ENCODE results near the gene COA8. TPM values are rescaled to one million over a fixed set of nuclear protein-coding genes. Genes with fewer than 3 reads are reported as not detected.

The COA8 gene
- total and polyA plus RNA-seq, 2 of the 13 experiments (the other 11 are each of a cell fraction or from before 2014, with no cell fraction given): 10.9 to 25.1 TPM

DNA sequence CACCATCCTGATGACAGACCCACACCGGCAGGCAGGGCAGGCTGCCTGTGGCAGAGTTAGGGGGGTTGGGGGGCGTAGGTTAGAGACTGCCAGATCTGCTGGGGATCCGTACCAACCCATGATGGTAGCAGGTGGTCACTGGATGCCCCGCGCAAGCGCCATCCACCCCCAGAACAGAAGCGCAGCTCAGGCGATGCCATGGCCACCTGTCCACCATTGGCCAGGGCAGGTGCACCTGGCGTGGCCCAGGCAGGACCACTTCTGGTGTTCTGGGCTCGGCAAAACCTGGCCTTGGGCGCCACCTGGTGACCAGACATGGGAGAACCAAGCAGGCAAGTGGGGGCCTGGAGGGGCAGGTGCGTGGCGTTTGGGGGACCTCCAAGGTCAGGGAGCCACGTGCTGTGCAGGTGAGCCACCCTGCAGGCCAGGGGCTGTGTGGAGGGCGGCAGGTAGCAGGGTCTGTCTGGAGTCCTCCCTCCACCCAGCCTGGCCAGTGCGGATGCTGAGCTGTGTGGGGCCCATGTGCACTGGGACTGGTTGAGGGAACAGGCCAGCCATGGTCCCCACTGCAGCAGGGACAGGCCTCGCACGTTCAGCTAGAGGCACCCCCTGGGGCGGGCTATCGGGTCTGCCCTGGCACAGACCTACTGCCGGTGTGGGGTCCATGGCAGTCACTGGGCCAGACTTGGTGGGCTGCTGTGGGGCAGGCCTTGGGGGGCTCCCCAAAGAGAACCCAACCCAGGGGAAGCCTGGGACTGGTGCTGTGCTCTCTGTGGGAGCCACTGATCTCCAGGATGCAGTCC is 15.9 kb upstream of the COA8 start (continued):
- peak; percentile 44; the same call in 1 of the 2 replicates for TF ChIP-seq HOXA3 (CRISPR knock-in tag; IDR thresholded peaks at IDR 0.05)
- peak; percentile 32; the same call in 1 of the 2 replicates for TF ChIP-seq ZNF574 (CRISPR knock-in tag; IDR thresholded peaks at IDR 0.05)
- no peak for TF ChIP-seq ZNF770 (CRISPR knock-in tag; IDR thresholded peaks at IDR 0.05)
- TF ChIP-seq, protein P1, sequence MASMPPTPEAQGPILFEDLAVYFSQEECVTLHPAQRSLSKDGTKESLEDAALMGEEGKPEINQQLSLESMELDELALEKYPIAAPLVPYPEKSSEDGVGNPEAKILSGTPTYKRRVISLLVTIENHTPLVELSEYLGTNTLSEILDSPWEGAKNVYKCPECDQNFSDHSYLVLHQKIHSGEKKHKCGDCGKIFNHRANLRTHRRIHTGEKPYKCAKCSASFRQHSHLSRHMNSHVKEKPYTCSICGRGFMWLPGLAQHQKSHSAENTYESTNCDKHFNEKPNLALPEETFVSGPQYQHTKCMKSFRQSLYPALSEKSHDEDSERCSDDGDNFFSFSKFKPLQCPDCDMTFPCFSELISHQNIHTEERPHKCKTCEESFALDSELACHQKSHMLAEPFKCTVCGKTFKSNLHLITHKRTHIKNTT (CRISPR knock-in tag; IDR thresholded peaks at IDR 0.05): no peak
- TF ChIP-seq ZNF784 (CRISPR knock-in tag; IDR thresholded peaks at IDR 0.05; ENCODE audit: borderline replicate concordance): no peak
- TF ChIP-seq SSRP1 (CRISPR knock-in tag; IDR thresholded peaks at IDR 0.05): no peak
- no peak for TF ChIP-seq ZNF7 (CRISPR knock-in tag; IDR thresholded peaks at IDR 0.05)
- peak; percentile 72 for TF ChIP-seq MYC (CRISPR knock-in tag; IDR thresholded peaks at IDR 0.05; ENCODE audit: borderline replicate concordance)
- TF ChIP-seq, protein P2, sequence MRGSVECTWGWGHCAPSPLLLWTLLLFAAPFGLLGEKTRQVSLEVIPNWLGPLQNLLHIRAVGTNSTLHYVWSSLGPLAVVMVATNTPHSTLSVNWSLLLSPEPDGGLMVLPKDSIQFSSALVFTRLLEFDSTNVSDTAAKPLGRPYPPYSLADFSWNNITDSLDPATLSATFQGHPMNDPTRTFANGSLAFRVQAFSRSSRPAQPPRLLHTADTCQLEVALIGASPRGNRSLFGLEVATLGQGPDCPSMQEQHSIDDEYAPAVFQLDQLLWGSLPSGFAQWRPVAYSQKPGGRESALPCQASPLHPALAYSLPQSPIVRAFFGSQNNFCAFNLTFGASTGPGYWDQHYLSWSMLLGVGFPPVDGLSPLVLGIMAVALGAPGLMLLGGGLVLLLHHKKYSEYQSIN (CRISPR knock-in tag; IDR thresholded peaks at IDR 0.05; ENCODE audit: borderline replicate concordance): no peak
- peak; percentile 74 for TF ChIP-seq XRCC5 (optimal IDR thresholded peaks at IDR 0.05; ENCODE audit: low read length)
- no peak for TF ChIP-seq ZNF235 (CRISPR knock-in tag; IDR thresholded peaks at IDR 0.05; ENCODE audit: borderline replicate concordance)
- TF ChIP-seq ZNF788 (CRISPR knock-in tag; IDR thresholded peaks at IDR 0.05; ENCODE audit: borderline replicate concordance): peak; percentile 48; the same call in 1 of the 2 replicates
- peak; percentile 53; the same call in 1 of the 2 replicates for TF ChIP-seq IRF2 (CRISPR knock-in tag; IDR thresholded peaks at IDR 0.05)
- peak; percentile 49; the same call in 1 of the 2 replicates for TF ChIP-seq FOXM1 (CRISPR knock-in tag; IDR thresholded peaks at IDR 0.05)
- TF ChIP-seq, protein P3, sequence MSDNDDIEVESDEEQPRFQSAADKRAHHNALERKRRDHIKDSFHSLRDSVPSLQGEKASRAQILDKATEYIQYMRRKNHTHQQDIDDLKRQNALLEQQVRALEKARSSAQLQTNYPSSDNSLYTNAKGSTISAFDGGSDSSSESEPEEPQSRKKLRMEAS (IDR thresholded peaks at IDR 0.05): peak; percentile 57; the same call in 1 of the 2 replicates
- TF ChIP-seq GATAD2A (CRISPR knock-in tag; IDR thresholded peaks at IDR 0.05): 0 out of 2 replicates have a peak, but pooled peaks have one; percentile 25
- TF ChIP-seq ZNF550 (CRISPR knock-in tag; IDR thresholded peaks at IDR 0.05; ENCODE audit: borderline replicate concordance): no peak
- peak; percentile 32; the same call in 1 of the 3 replicates for TF ChIP-seq MXI1 (IDR thresholded peaks at IDR 0.05; ENCODE audit: borderline replicate concordance, low read depth, low read length)
- TF ChIP-seq JUND (CRISPR knock-in tag; IDR thresholded peaks at IDR 0.05): no peak
- 0 out of 2 replicates have a peak, but pooled peaks have one; percentile 42 for TF ChIP-seq PAWR (CRISPR knock-in tag; IDR thresholded peaks at IDR 0.05; ENCODE audit: borderline replicate concordance)
- TF ChIP-seq ZNF230 (CRISPR knock-in tag; IDR thresholded peaks at IDR 0.05): no peak

Measured in HepG2 (cell line).